Stimulated activated CD8-positive, alpha-beta memory T cell treated with anti-CD3 and anti-CD28 coated beads, Interleukin-7, amount 100 ng/mL, for 48 hours (primary cell): ENCODE measurements around the gene TMEM198.

ENCODE experiments used
- DNase-seq, 2 donors: peaks; one replicate each; pipeline ENCODE4 v3.0.0-alpha.2; 2020; ENCODE audit warnings: low read depth in 1 of 2; ENCODE audit errors: extremely low read depth in 1 of 2

TMEM198 gene

DNA sequence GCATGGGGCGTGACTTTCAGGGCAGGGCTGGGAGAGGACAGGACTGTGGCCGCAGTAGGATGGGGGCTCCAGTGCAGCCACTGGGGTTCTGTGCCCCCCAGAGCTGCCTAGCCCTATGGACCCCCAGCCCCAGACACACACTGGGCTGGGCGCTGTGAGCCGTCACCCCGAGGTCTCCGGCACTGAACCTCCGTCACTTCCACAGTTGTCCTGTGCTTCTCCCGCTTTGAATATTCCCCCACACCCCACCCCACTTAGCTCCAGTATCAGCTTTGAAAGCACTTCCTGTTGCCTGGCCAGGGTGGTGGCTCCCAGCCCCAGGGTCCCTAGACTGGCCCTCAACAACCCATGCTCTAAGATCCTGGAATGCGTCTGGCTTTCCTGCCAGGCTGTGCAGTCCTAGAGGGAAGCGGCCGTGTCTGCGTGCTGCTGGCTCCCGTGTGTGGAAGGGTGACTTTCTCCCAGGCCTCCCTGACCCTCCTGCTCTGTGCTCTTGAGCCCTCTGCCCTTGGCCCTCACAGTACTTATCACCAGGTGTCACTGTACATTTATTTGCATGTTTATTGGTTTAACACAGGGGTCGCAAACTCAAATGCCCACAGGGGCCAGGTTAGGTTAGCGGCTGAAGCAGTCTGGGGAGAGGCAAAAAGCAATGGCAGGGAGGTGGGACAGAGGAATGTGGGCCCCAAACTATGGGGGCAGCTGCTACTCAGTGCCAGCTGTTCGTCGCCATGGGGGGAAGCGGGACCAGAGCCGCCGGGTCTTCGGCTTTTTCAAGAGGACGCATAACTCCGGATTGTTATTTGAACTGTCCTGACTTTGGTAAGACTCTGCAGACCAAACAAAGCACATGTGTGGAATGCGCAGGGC, 17.6 kb downstream of the TMEM198 start:
- DNase-seq, result no peak

DNA sequence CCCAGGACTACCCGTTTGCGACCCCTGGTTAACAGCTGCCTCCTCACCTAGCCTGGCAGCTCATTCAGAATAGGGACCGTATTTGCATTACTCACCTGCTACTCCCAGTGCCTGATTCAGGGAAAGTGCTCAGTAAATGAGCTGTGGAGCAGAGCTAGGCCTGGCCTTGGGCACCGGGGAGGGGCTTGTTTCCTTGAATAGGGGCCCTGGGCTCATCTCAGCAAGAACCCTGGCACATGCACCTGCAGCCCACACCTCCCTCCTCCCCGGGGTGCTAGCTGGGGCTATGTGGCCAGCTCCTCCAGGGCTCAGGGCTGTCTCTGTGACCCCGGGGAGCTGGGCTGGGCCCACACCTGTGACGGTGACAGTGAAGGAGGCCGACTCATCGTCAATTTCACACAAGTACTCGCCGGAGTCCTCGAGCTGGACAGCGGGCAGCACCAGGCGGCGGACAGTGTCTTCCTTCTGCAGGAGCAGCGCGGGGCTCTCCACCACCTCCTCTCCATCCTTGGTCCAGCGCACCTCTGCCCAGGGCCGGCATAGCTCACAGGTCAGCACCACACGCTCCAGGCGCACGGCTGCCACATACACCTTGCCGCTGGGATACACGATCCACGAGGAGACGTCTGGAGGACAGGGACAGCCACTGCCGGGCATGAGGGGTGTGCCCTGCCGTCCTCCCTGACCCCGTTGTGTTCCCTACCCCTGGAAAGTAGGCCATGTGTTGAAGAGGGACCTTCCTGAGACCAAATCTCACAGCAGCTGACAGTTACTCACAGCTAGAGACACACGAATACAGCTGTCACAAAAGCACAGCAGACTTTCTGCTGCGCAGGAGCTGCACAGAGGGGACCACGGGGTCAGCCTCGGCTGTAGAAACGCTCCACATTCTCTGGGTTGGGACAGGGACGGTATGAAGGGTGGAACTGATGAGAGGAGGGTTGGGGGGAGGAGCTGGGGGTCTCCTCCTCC, 18.5 kb downstream of the TMEM198 start:
- DNase-seq, result no peak

DNA sequence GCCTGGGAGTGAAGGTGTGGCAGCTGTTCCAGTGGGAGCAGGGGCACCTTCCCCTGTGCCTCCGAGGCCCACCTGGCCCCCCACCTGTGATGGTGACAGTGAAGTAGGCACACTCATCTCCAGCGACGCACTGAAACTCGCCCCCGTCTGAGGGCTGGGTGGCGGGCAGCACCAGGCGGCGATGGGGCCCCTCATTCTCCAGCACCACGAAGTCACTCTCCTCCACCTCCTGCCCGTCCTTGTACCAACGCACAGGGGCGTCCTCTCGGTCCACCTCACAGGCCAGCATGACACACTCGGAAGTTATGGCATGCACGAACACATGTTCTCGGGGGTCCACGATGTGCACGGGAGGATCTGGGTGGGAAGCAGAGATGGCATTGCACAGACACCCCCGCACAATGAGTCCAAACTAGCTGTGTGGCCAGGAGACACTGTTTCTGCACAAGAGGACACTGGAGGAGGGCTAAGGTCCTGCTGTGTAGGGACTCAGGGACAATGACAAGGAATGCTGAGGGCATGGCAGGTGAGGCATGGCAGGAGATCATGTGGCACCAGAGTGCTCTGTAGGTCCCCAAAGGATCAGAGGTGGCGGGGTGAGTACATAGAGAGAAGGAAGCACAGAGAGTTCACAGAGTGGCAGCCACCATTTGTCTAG, 19.6 kb downstream of the TMEM198 start:
- DNase-seq, result no peak

DNA sequence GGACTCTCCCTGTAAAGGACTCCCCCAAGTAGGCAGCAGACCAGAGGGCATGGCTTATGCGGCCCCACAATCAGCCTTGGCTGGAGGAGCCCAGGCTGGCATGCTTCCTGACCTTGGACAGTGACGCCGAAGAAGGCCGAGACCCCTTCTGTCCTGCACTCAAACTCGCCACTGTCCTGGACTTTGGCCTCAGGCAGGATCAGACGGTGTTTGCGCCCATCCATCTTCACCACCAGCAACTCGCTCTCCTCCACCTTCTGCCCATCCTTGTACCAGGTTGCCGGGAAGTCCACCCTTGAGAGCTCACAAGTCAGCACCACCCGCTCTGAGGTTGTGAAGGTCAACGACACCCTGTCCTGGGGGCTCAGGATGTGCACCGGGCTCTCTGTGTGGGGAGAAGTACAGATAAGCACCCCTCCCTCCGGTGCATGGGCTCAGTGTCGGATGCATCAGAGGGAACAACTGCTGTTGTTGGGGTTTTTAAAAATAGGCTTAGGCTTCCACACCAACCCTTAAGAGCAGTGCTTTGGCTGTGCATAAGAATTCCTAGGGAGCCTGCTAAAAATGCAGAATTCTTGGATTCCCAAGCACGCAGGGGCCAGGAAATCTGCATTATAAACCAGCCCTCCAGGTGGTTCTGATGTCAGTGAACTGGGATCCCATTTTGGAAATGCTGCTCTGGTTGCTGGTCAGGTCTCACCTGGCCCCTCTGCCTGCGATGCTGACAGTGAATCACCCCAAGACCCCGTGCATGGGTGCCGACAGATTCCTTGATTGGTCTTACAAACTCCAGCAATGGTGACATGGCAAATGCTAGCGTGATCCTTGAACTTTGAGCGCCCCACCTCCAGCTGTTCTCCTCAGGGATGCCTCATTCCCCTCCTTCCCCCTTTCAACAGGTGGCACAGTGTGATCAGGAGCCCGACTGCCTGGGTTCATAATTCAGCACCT, 21.6 kb downstream of the TMEM198 start:
- DNase-seq, result no peak

DNA sequence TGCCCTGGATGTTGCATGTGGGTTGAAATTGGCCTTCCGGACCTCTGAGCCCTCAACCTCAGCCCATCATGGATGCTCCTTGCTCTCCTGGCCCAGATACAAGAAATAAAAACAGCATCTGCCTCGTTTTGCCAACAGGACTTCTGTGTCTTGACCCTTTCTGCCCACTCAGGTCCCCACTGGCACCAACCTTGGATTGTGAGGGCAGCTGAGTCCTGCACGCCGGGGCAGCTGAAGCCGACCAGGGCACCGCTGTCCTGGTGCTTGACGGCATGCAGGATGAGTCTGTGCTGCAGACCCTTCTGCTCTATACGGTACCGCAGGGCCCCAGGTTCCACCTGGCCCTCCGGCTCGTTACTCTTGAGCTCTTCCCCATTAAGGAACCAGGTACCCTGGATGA, 22.8 kb downstream of the TMEM198 start:
- DNase-seq, result no peak

DNA sequence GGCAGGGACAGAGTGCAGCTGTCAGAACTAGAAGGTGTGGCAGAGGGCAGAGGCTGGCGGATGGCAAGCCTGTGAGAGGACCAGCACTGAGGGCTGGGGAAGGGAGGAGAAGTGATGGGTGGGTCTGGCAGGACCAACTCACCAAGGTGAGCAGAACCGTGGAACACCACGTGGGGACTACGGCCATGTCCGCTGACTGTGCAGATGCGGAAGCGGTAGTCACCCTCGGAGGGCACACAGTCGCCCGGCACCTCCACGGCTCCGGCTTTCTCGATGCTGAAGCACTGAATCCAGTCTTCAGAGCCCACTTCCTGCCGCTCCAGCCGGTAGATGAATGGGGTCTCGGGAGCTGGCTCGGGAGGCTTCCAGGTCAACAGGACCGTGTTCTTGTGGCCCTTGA, 23.3 kb downstream of the TMEM198 start:
- no peak for DNase-seq

DNA sequence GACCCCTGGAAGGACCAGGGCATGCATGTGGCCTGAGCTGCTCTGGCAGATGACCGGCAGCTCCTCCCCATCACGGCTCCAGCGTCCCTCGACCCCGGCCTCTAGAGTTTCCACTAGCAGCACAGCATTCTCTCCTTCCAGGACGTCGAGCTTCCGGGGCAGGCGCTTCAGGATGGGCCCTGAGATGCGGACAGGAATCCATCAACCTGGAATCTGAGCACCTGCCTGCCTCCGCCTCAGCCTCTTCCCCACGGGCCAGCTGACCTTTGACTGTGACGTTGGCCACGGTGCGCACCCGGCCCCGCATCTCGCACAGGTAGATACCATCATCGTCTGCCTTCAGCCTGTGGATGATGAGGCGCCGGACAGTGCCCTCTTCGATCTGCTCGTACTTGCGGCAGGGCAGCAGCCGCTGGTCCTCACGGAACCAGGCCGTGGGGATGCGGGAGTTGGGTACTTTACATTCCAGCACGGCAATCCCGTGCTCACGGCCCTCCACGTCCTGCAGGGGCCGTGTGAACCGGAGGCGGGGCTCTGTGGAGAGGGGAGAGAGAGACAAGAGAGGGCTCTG, 24.0 kb downstream of the TMEM198 start:
- DNase-seq, result no peak

DNA sequence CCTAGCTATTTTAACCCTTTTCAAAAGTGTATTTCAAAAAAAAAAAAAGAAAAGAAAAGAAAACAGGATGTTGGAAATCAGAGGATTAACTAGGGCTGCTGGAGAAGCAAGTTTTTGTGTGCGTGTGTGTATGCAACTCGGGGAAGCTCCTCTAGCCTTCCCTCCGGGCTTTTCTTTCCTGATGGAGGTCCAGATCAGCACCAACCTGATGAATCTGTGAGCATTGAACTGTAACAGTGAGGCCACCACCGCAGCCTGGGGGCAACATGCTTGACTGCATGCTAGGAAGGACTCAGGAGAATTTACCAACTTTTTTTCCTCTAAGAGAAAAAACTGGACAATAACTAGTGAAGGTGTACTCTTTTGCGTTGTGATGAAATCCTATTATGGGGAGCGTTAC, 25.2 kb downstream of the TMEM198 start:
- no peak for DNase-seq

DNA sequence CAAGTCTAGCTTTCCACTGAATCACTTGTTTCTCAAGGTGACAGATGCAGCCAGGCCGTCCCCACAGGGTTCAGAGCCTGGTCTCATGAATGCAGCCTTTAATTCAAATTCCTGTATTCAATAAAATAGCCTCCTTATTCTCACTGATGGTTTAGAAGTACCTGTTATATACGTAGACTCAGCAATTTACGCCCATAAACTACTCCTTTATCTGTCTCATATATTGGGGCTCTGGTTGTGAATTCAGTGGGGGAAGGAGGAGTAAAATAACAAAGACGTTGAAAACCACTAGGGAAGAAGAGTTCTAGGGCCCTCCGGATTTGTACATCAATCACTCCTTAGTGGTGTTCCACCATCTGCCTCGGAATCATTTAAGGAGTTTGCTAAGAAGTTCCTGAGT, 25.8 kb downstream of the TMEM198 start:
- no peak for DNase-seq

DNA sequence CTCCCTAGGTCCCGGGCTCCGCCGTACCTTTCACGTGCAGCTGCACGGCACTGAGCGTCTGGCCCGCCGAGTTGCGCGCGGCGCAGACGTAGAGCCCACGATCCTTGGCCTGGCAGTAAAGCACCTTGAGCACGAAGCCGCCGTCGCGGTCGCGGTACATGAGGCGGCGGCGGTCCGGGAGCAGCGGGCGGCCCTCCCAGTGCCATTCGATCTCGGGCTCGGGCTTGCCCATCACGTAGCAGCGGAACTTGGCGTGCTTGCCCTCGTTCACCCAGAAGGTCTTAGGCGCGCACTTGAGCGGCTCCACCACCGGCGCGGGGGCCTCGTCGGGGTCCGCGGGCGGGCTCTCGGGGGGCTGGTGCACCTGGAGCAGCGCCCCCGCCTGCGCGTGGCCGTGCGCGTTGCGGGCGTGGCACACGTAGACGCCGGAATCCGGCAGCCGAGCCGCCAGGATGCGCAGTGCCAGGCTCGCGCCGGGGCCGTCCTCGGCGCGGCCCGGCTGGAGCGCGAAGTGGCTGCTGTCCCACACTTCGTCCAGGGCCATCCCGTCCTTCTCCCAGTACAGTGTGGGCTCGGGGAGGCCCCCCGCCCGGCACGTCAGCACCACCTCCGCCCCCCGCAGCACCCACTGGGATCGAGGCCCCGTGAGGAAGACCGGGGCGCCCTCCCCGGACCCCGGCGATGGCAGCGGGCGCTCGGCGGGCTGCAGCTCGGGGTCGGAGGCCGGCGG, 26.5 kb downstream of the TMEM198 start:
- no peak for DNase-seq

DNA sequence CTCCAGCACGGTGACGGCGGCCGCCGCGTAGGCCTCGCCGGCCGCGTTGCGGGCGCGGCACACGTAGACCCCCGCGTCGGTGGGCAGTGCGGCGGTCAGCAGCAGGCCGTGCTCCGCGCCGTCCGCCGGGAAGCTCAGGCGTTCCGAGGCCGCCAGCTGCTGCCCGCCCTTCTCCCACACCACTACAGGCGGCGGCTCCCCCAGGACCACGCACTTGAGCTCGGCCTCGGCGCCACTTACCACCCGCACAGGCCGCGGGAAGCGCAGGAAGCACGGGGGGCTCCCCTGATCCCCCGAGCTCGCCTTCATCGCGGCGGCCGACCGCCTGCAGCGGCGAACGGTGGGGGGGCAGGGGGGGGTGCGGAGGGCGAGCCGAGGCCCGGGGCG, 27.1 kb downstream of the TMEM198 start:
- DNase-seq, result no peak

DNA sequence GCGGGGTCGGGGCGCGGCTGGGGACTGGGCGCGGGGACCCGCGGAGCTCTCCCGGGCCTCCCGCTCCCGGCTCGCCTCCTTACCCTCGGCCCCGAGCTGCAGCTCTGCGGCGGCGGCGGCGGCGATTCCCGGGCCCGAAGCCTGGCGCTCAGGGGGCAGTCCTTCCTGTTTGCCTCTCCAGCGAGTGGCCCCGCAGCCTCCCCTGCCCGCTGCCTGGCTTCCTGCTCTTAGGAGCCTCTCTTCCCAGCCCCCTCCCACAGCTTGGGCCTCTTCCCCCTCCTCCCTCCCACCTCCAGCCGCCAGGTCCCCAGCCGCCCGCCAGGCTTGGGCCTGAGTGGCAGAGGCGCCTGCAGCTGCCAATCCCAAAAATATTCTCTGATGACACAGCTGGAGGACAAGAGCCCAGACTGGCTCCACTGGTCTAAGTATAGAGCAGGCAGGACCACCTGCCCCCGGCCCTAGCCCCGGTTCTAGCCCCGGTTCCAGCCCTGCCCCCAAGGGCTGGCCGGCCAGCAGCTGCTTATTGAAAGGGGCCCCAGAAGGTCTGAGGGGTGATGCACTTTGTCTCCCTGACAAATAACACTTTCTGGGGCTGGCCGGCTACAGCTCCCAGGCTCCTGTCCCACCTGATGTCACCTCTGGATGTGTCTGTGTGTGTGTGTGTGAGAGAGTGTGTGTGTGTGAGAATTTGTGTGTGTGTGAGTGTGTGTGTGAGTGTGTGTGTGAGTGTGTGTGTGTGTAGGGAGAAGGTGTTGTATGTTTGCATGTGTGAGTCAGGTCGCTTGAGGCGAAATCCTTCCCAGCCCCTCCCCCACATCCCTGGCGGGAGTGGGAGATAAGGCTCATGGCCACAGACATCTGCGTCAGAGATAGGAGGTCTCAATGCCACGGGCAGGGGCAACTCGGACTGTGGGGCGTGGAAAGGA, 27.7 kb downstream of the TMEM198 start, which contains the start of gene OBSL1:
TSS of gene OBSL1 (minus strand) at position 229 of the 926 bp plus-strand sequence. CDS start 307 bp downstream, outside the sequence.
- DNase-seq, result no peak

DNA sequence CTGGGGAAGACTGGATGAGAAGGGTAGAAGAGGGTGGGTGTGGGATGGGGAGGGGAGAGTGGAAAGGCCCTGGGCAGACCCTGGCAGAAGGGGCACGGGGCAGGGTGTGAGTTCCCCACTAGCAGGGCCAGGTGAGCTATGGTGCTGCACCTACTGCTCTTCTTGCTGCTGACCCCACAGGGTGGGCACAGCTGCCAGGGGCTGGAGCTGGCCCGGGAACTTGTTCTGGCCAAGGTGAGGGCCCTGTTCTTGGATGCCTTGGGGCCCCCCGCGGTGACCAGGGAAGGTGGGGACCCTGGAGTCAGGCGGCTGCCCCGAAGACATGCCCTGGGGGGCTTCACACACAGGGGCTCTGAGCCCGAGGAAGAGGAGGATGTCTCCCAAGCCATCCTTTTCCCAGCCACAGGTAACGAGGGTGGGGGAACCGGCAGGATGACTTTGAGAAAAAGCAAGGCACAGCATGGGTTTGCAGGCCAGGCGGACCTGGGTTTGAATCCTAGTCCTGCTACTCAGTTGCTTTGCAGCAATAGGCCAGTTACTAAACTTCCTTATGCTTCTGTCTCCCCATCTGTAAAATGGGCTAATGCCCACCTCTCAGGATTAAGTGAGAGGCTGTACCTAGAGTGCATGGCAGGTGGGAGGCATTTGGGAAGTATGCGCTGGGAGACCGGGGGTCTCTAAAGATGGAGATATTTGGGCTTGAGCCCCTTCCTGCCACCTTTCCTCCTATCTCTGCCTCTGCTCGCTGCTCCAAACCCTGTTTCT, 28.6 kb downstream of the TMEM198 start, which contains the start of gene INHA:
TSS of gene INHA (plus strand) at position 74 of the 765 bp plus-strand sequence. CDS start at position 139, 65 bp downstream.
- no peak for DNase-seq

DNA sequence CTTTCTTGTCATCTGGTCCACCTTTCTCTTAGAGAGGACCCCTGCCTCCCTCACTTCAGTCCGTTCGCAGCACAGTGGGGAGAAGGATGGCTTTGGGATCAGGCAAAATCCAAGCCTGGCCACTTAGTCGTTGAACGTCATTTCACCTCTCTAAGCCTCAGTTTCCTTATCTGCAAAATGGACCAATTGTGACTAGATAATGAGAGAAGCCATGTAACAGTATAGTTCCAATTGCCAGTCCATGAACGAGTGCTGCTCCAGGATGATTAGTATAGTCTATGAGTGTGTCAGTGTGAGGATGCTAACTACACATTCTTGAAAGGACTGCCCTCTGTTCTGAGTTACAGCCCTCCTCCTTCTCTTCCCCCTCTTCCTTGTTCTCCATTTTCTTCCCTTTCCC, 29.3 kb downstream of the TMEM198 start:
- no peak for DNase-seq

DNA sequence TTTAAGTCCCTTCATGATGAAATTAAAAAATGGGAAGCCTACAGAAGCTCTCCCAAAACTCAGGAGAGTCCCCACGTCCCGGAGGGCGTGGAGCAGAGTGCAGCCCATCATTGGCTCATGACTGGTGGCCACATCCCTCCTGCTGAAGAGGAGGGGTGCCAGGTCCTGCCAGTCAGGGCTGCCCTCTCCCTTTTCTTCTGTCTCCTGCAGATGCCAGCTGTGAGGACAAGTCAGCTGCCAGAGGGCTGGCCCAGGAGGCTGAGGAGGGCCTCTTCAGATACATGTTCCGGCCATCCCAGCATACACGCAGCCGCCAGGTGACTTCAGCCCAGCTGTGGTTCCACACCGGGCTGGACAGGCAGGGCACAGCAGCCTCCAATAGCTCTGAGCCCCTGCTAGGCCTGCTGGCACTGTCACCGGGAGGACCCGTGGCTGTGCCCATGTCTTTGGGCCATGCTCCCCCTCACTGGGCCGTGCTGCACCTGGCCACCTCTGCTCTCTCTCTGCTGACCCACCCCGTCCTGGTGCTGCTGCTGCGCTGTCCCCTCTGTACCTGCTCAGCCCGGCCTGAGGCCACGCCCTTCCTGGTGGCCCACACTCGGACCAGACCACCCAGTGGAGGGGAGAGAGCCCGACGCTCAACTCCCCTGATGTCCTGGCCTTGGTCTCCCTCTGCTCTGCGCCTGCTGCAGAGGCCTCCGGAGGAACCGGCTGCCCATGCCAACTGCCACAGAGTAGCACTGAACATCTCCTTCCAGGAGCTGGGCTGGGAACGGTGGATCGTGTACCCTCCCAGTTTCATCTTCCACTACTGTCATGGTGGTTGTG, 30.9 kb downstream of the TMEM198 start:
- DNase-seq, result no peak
